Measurements from ENCODE around the gene GPR34.

Gene GPR34

DNA sequence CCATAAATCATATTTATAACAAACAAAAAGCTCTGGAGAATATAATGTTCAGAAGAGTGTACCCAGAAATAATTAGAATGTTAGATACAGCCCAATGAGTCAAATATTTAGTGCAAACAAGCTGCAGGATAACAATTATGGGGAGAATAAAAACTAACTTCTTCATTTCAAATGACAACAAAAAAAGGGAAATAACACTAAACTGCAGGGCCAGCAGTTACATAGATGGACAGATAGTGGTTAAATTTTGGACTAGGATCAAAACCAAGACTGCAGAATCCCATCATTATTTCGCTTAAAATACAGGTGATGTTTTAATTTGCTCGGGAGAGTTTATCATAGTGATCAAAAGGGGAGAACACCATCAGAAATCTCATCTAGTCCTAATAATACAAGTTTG is 617 bp upstream of the GPR34 start:
- no peaks in the 10 kb centered on the region for H4K20me1 ChIP-seq (ENCODE audit: insufficient read depth, low read length, poor library complexity, severe bottlenecking)
- H3K4me3 ChIP-seq (ENCODE audit: low read length, poor library complexity, severe bottlenecking), result no peak overlapping the region
- no peaks in the 10 kb centered on the region for H3K79me2 ChIP-seq (ENCODE audit: insufficient read depth, low read length)
- no peak overlapping the region for H3K9ac ChIP-seq (ENCODE audit: low read depth, low read length, poor library complexity, severe bottlenecking)
- H3F3A ChIP-seq (ENCODE audit: low read depth), result no peaks in the 10 kb centered on the region
- H3K4me2 ChIP-seq (ENCODE audit: low read depth, low read length, poor library complexity, severe bottlenecking), result no peak overlapping the region
- TF ChIP-seq EZH2phosphoT487 (IDR thresholded peaks at IDR 0.05; ENCODE audit: borderline replicate concordance), result no peak
- TF ChIP-seq, protein P1, sequence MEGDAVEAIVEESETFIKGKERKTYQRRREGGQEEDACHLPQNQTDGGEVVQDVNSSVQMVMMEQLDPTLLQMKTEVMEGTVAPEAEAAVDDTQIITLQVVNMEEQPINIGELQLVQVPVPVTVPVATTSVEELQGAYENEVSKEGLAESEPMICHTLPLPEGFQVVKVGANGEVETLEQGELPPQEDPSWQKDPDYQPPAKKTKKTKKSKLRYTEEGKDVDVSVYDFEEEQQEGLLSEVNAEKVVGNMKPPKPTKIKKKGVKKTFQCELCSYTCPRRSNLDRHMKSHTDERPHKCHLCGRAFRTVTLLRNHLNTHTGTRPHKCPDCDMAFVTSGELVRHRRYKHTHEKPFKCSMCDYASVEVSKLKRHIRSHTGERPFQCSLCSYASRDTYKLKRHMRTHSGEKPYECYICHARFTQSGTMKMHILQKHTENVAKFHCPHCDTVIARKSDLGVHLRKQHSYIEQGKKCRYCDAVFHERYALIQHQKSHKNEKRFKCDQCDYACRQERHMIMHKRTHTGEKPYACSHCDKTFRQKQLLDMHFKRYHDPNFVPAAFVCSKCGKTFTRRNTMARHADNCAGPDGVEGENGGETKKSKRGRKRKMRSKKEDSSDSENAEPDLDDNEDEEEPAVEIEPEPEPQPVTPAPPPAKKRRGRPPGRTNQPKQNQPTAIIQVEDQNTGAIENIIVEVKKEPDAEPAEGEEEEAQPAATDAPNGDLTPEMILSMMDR (conservative IDR thresholded peaks at IDR 0.05; ENCODE audit: low read length), result no peak
- no peaks in the 10 kb centered on the region for H3K9me2 ChIP-seq (replicated peaks; ENCODE audit: low read depth, low read length)
- no peaks in the 10 kb centered on the region for H3K36me3 ChIP-seq (ENCODE audit: insufficient read depth, low read length)
- no peaks in the 10 kb centered on the region for H3K4me1 ChIP-seq (ENCODE audit: insufficient read depth, low read length, poor library complexity, severe bottlenecking)
- no peaks in the 10 kb centered on the region for H3K9me3 ChIP-seq (ENCODE audit: insufficient read depth, low read depth, low read length)
- H2AFZ ChIP-seq (ENCODE audit: low read length), result no peak overlapping the region
- H3K27me3 ChIP-seq (ENCODE audit: insufficient read depth, low read length, poor library complexity, severe bottlenecking), result no peaks in the 10 kb centered on the region

DNA sequence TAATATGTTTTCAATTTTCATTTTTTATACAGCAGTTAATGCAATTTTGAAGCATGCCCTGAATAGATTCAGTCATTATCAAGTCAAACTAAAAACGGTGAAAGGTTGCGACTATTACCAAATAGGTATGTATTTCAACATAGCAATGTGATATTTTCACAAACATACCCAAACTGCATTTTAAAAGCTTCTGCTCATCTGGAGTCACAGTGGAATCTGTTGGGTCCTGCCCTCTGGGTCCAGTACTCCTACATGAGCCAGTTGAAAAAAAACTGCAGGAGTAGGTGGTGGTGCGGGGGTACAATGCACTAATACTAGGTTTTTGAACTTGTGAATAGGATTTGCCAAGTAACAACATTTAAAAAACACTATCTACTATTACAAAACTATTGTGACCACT is 938 bp downstream of the GPR34 start:
- Histone ChIP-seq H3F3A (ENCODE audit: low read depth) (no peaks in the 10 kb centered on the region), H3K9me3 (ENCODE audit: insufficient read depth, low read depth, low read length) (no peaks in the 10 kb centered on the region), H3K9ac (ENCODE audit: low read depth, low read length, poor library complexity, severe bottlenecking) (no peak overlapping the region), H3K4me2 (ENCODE audit: low read depth, low read length, poor library complexity, severe bottlenecking) (no peak overlapping the region), H2AFZ (ENCODE audit: low read length) (no peak overlapping the region), H3K27me3 (ENCODE audit: insufficient read depth, low read length, poor library complexity, severe bottlenecking) (no peaks in the 10 kb centered on the region), H3K36me3 (ENCODE audit: insufficient read depth, low read length) (no peaks in the 10 kb centered on the region), H3K4me3 (ENCODE audit: low read length, poor library complexity, severe bottlenecking) (no peak overlapping the region), H3K79me2 (ENCODE audit: insufficient read depth, low read length) (no peaks in the 10 kb centered on the region), H3K4me1 (ENCODE audit: insufficient read depth, low read length, poor library complexity, severe bottlenecking) (peaks cover 2% of the 10 kb centered on the region), H3K9me2 (replicated peaks; ENCODE audit: low read depth, low read length) (no peaks in the 10 kb centered on the region), H4K20me1 (ENCODE audit: insufficient read depth, low read length, poor library complexity, severe bottlenecking) (no peaks in the 10 kb centered on the region)
- TF ChIP-seq EZH2phosphoT487 (IDR thresholded peaks at IDR 0.05; ENCODE audit: borderline replicate concordance), result no peak
- TF ChIP-seq, protein P1 (conservative IDR thresholded peaks at IDR 0.05; ENCODE audit: low read length), result no peak

DNA sequence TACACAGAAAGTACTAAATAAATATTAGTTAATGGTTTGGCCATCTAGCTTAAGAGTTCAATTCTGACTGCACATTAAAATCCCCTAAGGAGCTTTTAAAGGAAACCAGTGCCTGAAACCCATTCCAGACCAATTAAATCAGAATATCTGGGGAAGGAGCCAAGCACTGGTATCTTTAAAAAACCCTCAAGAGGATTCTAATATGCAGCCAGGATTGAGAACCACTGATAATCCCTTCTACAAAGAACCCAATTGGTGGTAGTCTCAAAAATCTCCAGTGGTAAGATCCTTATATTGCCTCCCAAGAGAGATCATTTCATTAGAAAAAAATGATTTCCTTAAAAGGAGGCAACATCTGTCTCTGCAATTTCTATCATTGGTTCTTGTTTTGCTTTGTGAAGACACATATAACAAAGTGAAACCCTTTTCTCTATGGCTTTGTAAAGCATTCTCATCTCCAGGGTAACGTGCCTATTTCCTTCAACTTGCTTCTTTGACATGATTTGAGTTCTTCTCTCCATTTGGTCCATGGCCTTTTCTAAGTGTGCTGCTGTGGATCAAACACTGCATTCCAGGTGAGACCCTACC is 3.5 kb downstream of the GPR34 start:
- Histone ChIP-seq H3K4me2 (ENCODE audit: low read depth, low read length, poor library complexity, severe bottlenecking) (no peak overlapping the region), H3F3A (ENCODE audit: low read depth) (no peaks in the 10 kb centered on the region), H3K4me1 (ENCODE audit: insufficient read depth, low read length, poor library complexity, severe bottlenecking) (peaks cover 3% of the 10 kb centered on the region), H2AFZ (ENCODE audit: low read length) (no peak overlapping the region), H3K9me2 (replicated peaks; ENCODE audit: low read depth, low read length) (no peaks in the 10 kb centered on the region), H3K4me3 (ENCODE audit: low read length, poor library complexity, severe bottlenecking) (no peak overlapping the region), H3K36me3 (ENCODE audit: insufficient read depth, low read length) (no peaks in the 10 kb centered on the region), H4K20me1 (ENCODE audit: insufficient read depth, low read length, poor library complexity, severe bottlenecking) (no peaks in the 10 kb centered on the region), H3K27me3 (ENCODE audit: insufficient read depth, low read length, poor library complexity, severe bottlenecking) (no peaks in the 10 kb centered on the region), H3K9ac (ENCODE audit: low read depth, low read length, poor library complexity, severe bottlenecking) (no peak overlapping the region), H3K79me2 (ENCODE audit: insufficient read depth, low read length) (no peaks in the 10 kb centered on the region), H3K9me3 (ENCODE audit: insufficient read depth, low read depth, low read length) (no peaks in the 10 kb centered on the region)
- TF ChIP-seq, protein P1 (conservative IDR thresholded peaks at IDR 0.05; ENCODE audit: low read length), result no peak
- no peak for TF ChIP-seq EZH2phosphoT487 (IDR thresholded peaks at IDR 0.05; ENCODE audit: borderline replicate concordance)

All from Loucy (cell line).